Sigmoid colon (tissue), 7 donors: Measurements from ENCODE around the gene RASSF9. TPM values are rescaled to one million over a fixed set of nuclear protein-coding genes. Genes with fewer than 3 reads are reported as not detected.

ENCODE experiments used
- DNase-seq: peaks from one replicate; pipeline ENCODE4 v3.0.0-alpha.2; 2019
- H3K27ac ChIP-seq, 4 donors: fragments of 200-600 bp; sonication (generic); one replicate each; pipeline ENCODE4 v1.5.1; 2016 to 2019; ENCODE audit warnings: mild to moderate bottlenecking in 1 of 4
- H3K27me3 ChIP-seq, 3 donors: fragments of 200-600 bp; sonication (generic); one replicate each; pipeline ENCODE4 v1.5.1; 2019; ENCODE audit warnings: mild to moderate bottlenecking in 1 of 3
- H3K36me3 ChIP-seq, 4 donors: fragments of 200-600 bp; sonication (generic); one replicate each; pipeline ENCODE4 v1.5.1; 2016 to 2019
- H3K4me1 ChIP-seq, 4 donors: fragments of 200-600 bp; sonication (generic); one replicate each; pipeline ENCODE4 v1.5.1; 2017 to 2019
- H3K4me3 ChIP-seq, 4 donors: fragments of 200-600 bp; sonication (generic); one replicate each; pipeline ENCODE4 v1.5.1; 2017 to 2019; ENCODE audit warnings: mild to moderate bottlenecking in 2 of 4, moderate library complexity in 1 of 4
- H3K9me3 ChIP-seq, 4 donors: fragments of 200-600 bp in 3 of 4; sonication (generic) in 3 of 4; one replicate each; pipeline versions ENCODE4 v1.5.1 to v1.6.1; 2013 to 2019
- EP300 ChIP-seq, 4 donors: sonication (generic); formaldehyde crosslinking; IDR thresholded peaks; one replicate each; pipeline ENCODE4 v1.6.1; 2017; ENCODE audit warnings: antibody characterized with exemption in 4 of 4
- POLR2A ChIP-seq, 2 donors: fragments of 450-650 bp; IDR thresholded peaks; one replicate each; pipeline ENCODE4 v1.6.1; 2016; ENCODE audit warnings: antibody characterized with exemption in 2 of 2, mild to moderate bottlenecking in 2 of 2, moderate library complexity in 2 of 2
- POLR2AphosphoS5 ChIP-seq, 4 donors: sonication (generic); formaldehyde crosslinking; IDR thresholded peaks; one replicate each; pipeline ENCODE4 v1.6.1; 2017; ENCODE audit warnings: antibody characterized with exemption in 4 of 4
- WGBS, 2 donors: extraction: QIAGEN DNeasy Blood & Tissue Kit; methylation state at CpG; one replicate each; pipeline ENCODE4 v1.1.7; 2013; 5-methylcytosine and 5-hydroxymethylcytosine counted together
- intact Hi-C: fragments of 100-400 bp; cut with DNase I; formaldehyde crosslinking; loops from one replicate; pipeline ENCODE4 v1.15.1; 2023
- polyA plus RNA-seq, 3 donors: library from polyadenylated mRNA; stranded (reverse); fragments of 200-250 nt; gene quantifications; one replicate each; pipeline ENCODE4 v1.2.3, GENCODE V29; 2013
- total RNA-seq, 4 donors: library from RNA; depleted of rRNA; stranded (reverse); fragments of >200 nt; gene quantifications; one replicate each; pipeline ENCODE4 v1.1.0, GENCODE V29; 2016
- TF ChIP-seq, protein P1 (sequence below), 4 experiments: fragments of 450-650 bp in 3 of 4; fragments of 200-600 bp in 1 of 4; IDR thresholded peaks; one replicate each; pipeline ENCODE4 v1.5.1; 2016 to 2019; ENCODE audit warnings: antibody characterized with exemption in 4 of 4, mild to moderate bottlenecking in 3 of 4, moderate library complexity in 2 of 4
- donor health status: healthy with polysubstance abuse.
- donor health status: Bipolar disorder and iron deficiency.
- donor health status: healthy.

Gene RASSF9
- total and polyA plus RNA-seq, 7 donors = 0.32 to 3.9 (median 3.0) TPM; not detected in 1

DNA sequence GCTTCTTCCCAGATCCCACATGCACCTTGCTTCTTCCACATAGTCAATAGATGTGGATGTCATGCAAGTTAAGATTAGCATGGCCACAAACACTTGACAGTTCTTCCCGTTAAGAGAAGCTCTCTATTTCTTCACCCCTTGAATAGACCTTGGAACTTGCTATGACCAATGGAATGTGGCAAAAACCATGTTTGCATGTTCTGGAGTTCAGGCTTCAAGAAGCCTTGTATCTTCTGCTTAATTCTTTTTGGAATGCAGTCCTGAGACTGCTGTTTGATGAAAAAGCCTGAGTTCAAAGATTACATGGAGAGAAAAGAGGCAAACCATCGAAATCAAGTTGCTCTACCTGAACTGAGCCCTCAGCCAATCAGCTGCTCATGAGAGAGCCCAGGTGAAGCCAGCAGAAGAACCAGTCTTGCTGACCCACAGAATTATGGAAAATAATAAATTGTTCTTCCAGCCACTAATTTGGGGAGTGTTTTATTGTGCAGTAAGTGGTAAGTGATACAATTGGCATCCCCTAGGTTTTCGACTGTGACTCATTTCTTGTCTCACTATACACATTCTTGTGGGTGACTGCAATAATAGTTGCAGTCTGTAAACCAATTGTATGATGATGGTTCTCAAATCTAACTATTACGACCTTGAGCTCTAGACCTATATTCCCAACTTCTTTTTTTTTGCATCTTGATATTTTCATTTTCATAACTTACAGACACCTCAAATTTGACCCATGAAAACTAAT is 12.6 kb downstream of the RASSF9 start:
- no peaks in the 10 kb centered on the region for H3K36me3 ChIP-seq
- no peak for DNase-seq
- 54 to 83% methylated on average over 4 of the region's 4 CpGs for WGBS, 2 donors
- TF ChIP-seq POLR2A (IDR thresholded peaks at IDR 0.05) = no peak
- no peak for TF ChIP-seq EP300 (IDR thresholded peaks at IDR 0.05)
- TF ChIP-seq POLR2AphosphoS5 (IDR thresholded peaks at IDR 0.05) = no peak
- TF ChIP-seq, protein P1, sequence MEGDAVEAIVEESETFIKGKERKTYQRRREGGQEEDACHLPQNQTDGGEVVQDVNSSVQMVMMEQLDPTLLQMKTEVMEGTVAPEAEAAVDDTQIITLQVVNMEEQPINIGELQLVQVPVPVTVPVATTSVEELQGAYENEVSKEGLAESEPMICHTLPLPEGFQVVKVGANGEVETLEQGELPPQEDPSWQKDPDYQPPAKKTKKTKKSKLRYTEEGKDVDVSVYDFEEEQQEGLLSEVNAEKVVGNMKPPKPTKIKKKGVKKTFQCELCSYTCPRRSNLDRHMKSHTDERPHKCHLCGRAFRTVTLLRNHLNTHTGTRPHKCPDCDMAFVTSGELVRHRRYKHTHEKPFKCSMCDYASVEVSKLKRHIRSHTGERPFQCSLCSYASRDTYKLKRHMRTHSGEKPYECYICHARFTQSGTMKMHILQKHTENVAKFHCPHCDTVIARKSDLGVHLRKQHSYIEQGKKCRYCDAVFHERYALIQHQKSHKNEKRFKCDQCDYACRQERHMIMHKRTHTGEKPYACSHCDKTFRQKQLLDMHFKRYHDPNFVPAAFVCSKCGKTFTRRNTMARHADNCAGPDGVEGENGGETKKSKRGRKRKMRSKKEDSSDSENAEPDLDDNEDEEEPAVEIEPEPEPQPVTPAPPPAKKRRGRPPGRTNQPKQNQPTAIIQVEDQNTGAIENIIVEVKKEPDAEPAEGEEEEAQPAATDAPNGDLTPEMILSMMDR (IDR thresholded peaks at IDR 0.05) = no peak
- H3K4me3 ChIP-seq = no peak overlapping the region
- H3K9me3 ChIP-seq = no peaks in the 10 kb centered on the region
- H3K27me3 ChIP-seq = no peaks in the 10 kb centered on the region
- intact Hi-C loops = no loop called here
- no peaks in the 10 kb centered on the region for H3K4me1 ChIP-seq
- H3K27ac ChIP-seq = no peak overlapping the region

- H3K9me3 ChIP-seq = no peaks in the 10 kb centered on the region
- no peak overlapping the region for H3K4me3 ChIP-seq
- no peak for DNase-seq
- no peaks in the 10 kb centered on the region for H3K36me3 ChIP-seq
- intact Hi-C loops = no loop called here
- no peaks in the 10 kb centered on the region for H3K4me1 ChIP-seq
- no peaks in the 10 kb centered on the region for H3K27me3 ChIP-seq
- TF ChIP-seq EP300 (IDR thresholded peaks at IDR 0.05) = no peak
- TF ChIP-seq, protein P1 (IDR thresholded peaks at IDR 0.05) = no peak
- no peak for TF ChIP-seq POLR2AphosphoS5 (IDR thresholded peaks at IDR 0.05)
- TF ChIP-seq POLR2A (IDR thresholded peaks at IDR 0.05) = no peak
- H3K27ac ChIP-seq = no peak overlapping the region
- 27 to 58% methylated on average over 5 of the region's 5 CpGs for WGBS, 2 donors
Measured at GRCh38 chr12:85821759-85822158, 14.4 kb downstream of the RASSF9 start.

DNA sequence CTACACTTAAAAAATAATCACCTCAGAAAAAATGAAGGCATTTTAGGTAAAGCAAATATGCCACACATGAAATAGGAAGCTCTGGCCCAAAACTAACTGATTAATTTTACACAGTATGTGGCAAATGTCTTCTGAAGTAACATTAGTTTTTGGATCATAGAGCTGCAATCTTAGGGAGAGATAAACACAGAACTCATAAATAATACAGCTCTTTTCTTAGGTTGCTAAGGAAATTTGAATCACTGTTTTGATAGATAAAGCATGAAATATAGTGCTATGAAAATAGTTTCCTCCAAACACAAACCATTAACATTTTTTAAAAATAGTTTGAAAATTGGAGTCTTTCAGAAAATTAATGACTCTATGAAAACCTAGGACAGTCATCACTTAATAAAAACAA is 15.0 kb downstream of the RASSF9 start:
- TF ChIP-seq, protein P1 (IDR thresholded peaks at IDR 0.05) = no peak
- intact Hi-C loops = no loop called here
- Histone ChIP-seq H3K4me1 (no peaks in the 10 kb centered on the region), H3K27ac (no peak overlapping the region), H3K36me3 (no peaks in the 10 kb centered on the region), H3K27me3 (no peaks in the 10 kb centered on the region), H3K4me3 (no peak overlapping the region), H3K9me3 (no peaks in the 10 kb centered on the region)
- no peak for DNase-seq

- intact Hi-C loops = no loop called here
- TF ChIP-seq POLR2AphosphoS5 (IDR thresholded peaks at IDR 0.05) = no peak
- TF ChIP-seq EP300 (IDR thresholded peaks at IDR 0.05) = no peak
- no peak for TF ChIP-seq POLR2A (IDR thresholded peaks at IDR 0.05)
- TF ChIP-seq, protein P1 (IDR thresholded peaks at IDR 0.05) = no peak
Measured at GRCh38 chr12:85820101-85820500, 16.1 kb downstream of the RASSF9 start.

DNA sequence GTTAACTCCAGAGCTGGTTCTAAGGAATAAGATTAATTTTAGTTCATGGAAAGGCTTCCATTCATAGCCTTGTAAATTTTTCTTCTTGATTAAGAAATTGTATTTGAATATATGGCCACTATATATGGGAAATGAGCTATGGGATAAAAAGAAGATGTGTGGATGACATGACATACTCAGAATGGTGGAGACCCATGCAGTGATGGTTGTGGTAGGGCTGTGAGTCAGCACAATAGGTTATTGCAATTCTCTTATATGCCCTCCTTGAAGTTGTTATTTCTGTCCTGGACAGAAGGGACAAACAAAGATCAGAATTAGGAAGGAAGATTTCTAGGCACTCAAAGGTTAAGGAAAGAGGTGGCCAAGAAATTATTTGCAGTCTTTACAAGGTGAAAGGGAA is 21.5 kb downstream of the RASSF9 start:
- Histone ChIP-seq H3K4me1 (peaks cover 0 to 3% (median 0%) of the 10 kb centered on the region in 4 donors), H3K9me3 (no peaks in the 10 kb centered on the region), H3K27ac (no peak overlapping the region), H3K4me3 (no peak overlapping the region), H3K36me3 (no peaks in the 10 kb centered on the region), H3K27me3 (no peaks in the 10 kb centered on the region)
- no peak for DNase-seq
- TF ChIP-seq EP300 (IDR thresholded peaks at IDR 0.05) (no peak), POLR2AphosphoS5 (IDR thresholded peaks at IDR 0.05) (no peak), POLR2A (IDR thresholded peaks at IDR 0.05) (no peak)
- TF ChIP-seq, protein P1 (IDR thresholded peaks at IDR 0.05) = no peak
- intact Hi-C loops = no loop called here

More at GRCh38 chr12:85820101-85820500, 16.1 kb downstream of the RASSF9 start:
- Histone ChIP-seq H3K27ac (no peak overlapping the region), H3K9me3 (no peaks in the 10 kb centered on the region), H3K4me1 (no peaks in the 10 kb centered on the region), H3K4me3 (no peak overlapping the region), H3K36me3 (no peaks in the 10 kb centered on the region), H3K27me3 (no peaks in the 10 kb centered on the region)
- no peak for DNase-seq
